Measurements from ENCODE around the gene ZIC4.

Gene ZIC4

GRCh38 chr3:147391781-147392624 lies 14.3 kb downstream of the ZIC4 start:
- no peak for DNase-seq (ENCODE audit: low read depth in 3 of 3, low spot score in 1 of 3)

GRCh38 chr3:147390589-147391569 lies 15.5 kb downstream of the ZIC4 start:
- DNase-seq (ENCODE audit: low read depth in 3 of 3, low spot score in 1 of 3), result no peak

- DNase-seq (ENCODE audit: low read depth in 3 of 3, low spot score in 1 of 3), result no peak
These were observed 16.6 kb downstream of the ZIC4 start for GRCh38 chr3:147389717-147390116.

- DNase-seq (ENCODE audit: low read depth in 3 of 3, low spot score in 1 of 3), result no peak
These were observed 17.4 kb downstream of the ZIC4 start for GRCh38 chr3:147388700-147389580.

- DNase-seq (ENCODE audit: low read depth in 3 of 3, low spot score in 1 of 3), result no peak
These were observed 18.3 kb downstream of the ZIC4 start for GRCh38 chr3:147387885-147388699.

GRCh38 chr3:147387291-147387884 lies 19.0 kb downstream of the ZIC4 start:
- no peak for DNase-seq (ENCODE audit: low read depth in 3 of 3, low spot score in 1 of 3)

GRCh38 chr3:147385059-147386012 lies 21.0 kb downstream of the ZIC4 start:
- no peak for DNase-seq (ENCODE audit: low read depth in 3 of 3, low spot score in 1 of 3)

GRCh38 chr3:147384210-147385058 lies 21.9 kb downstream of the ZIC4 start:
- no peak for DNase-seq (ENCODE audit: low read depth in 3 of 3, low spot score in 1 of 3)

- no peak for DNase-seq (ENCODE audit: low read depth in 3 of 3, low spot score in 1 of 3)
These were observed 22.7 kb downstream of the ZIC4 start for GRCh38 chr3:147383617-147384016.

GRCh38 chr3:147381596-147381995 lies 24.7 kb downstream of the ZIC4 start:
- DNase-seq (ENCODE audit: low read depth in 3 of 3, low spot score in 1 of 3), result no peak

- no peak for DNase-seq (ENCODE audit: low read depth in 3 of 3, low spot score in 1 of 3)
These were observed 25.4 kb downstream of the ZIC4 start for GRCh38 chr3:147380977-147381376.

- DNase-seq (ENCODE audit: low read depth in 3 of 3, low spot score in 1 of 3), result no peak
These were observed 25.9 kb downstream of the ZIC4 start for GRCh38 chr3:147380387-147380951.

- DNase-seq (ENCODE audit: low read depth in 3 of 3, low spot score in 1 of 3), result no peak
These were observed 26.7 kb downstream of the ZIC4 start for GRCh38 chr3:147379651-147380050.

GRCh38 chr3:147377412-147378367 lies 28.7 kb downstream of the ZIC4 start:
- DNase-seq (ENCODE audit: low read depth in 3 of 3, low spot score in 1 of 3), result no peak

GRCh38 chr3:147373301-147373700 lies 33.0 kb downstream of the ZIC4 start:
- no peak for DNase-seq (ENCODE audit: low read depth in 3 of 3, low spot score in 1 of 3)

- no peak for DNase-seq (ENCODE audit: low read depth in 3 of 3, low spot score in 1 of 3)
These were observed 33.8 kb downstream of the ZIC4 start for GRCh38 chr3:147372525-147373027.

All from stimulated activated CD4-positive, alpha-beta T cell treated with anti-CD3 and anti-CD28 coated beads, TNF-alpha, amount 100 ng/mL, for 1 hour (primary cell).